ACC112 (cell line): ENCODE measurements around the gene SLC22A31.

Source experiments
- H2AFZ ChIP-seq: fragments of 200-600 bp; sonication (generic); one replicate; pipeline ENCODE4 v1.6.0; 2017; ENCODE audit warnings: antibody characterized with exemption, low read length; ENCODE audit not compliant: unreplicated experiment
- H3K27ac ChIP-seq: fragments of 200-600 bp; sonication (generic); 2 replicates; pipeline ENCODE4 v1.5.1; 2014; ENCODE audit warnings: low read depth, mild to moderate bottlenecking, antibody characterized with exemption, low read length, moderate library complexity
- H3K27me3 ChIP-seq: fragments of 200-600 bp; sonication (generic); 2 replicates; pipeline ENCODE4 v1.6.1; 2014; ENCODE audit warnings: mild to moderate bottlenecking, antibody characterized with exemption, low read length, moderate library complexity, mixed read lengths; ENCODE audit not compliant: insufficient read depth
- H3K36me3 ChIP-seq: fragments of 200-600 bp; sonication (generic); 2 replicates; pipeline ENCODE4 v1.6.1; 2016; ENCODE audit warnings: mild to moderate bottlenecking, antibody characterized with exemption, low read length, moderate library complexity, mixed read lengths; ENCODE audit not compliant: insufficient read depth
- H3K4me1 ChIP-seq: fragments of 200-600 bp; sonication (generic); one replicate; pipeline ENCODE4 v1.6.1; 2016; ENCODE audit warnings: low read length, mixed read lengths; ENCODE audit not compliant: insufficient read depth, unreplicated experiment, control insufficient read depth
- H3K4me3 ChIP-seq: fragments of 200-600 bp; sonication (generic); 2 replicates; pipeline ENCODE4 v1.5.1; 2014; ENCODE audit warnings: mild to moderate bottlenecking, low read depth, low read length
- H3K79me2 ChIP-seq: fragments of 200-600 bp; sonication (generic); one replicate; pipeline ENCODE4 v1.6.0; 2016; ENCODE audit warnings: low read length; ENCODE audit not compliant: control insufficient read depth, unreplicated experiment, insufficient read depth

Gene SLC22A31

DNA sequence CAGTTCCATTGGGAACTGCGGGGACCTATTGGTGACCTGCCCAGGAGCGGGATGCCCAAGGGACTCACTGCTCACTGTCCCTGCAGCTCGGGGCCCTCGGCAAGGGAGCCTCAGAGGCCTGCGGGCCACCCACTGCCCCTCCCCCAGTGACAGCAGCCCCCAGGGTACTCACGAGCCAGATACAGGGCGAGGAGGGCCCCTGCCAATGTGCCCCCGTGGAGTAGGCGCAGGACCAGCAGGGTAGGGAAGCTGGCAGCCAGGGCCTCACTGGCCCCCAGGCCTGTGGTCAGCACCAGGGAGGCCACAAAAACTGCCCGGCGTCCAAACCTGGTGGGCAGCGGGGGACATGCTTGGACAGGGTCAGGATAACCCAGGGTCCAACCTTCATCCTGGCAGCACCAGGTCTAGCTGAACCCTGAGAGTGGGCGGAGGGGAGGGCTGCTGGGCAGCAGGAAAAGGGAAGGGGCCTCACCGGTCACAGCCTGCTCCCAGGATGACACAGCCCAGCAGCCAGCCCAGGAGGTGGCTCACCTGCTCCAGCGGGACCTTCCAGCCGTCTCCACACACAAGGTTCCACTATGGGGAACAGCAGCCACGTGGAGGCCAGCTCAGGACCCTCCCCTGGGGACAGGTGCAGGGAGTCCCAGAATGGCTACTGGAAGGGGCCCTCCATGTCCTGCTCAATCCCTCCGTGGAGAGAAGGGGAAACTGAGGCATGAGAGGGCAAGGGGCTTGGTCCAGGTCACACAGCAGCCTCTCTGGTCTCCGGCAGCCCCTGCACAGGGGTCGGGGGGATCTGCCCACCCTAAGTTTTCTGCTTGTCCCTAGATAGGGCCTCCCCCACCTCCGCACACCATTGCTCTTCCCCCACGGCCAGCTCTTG is 855 bp downstream of the SLC22A31 start:
- no peak overlapping the region for H2AFZ ChIP-seq
- H3K79me2 ChIP-seq: no peaks in the 10 kb centered on the region
- H3K4me1 ChIP-seq: no peaks in the 10 kb centered on the region
- no peak overlapping the region for H3K4me3 ChIP-seq
- no peak overlapping the region for H3K27ac ChIP-seq
- H3K36me3 ChIP-seq: no peaks in the 10 kb centered on the region
- H3K27me3 ChIP-seq: peaks cover 49% of the 10 kb centered on the region

GRCh38 chr16:89198417-89199240 is 1.7 kb downstream of the SLC22A31 start:
- Histone ChIP-seq H3K4me1 (no peaks in the 10 kb centered on the region), H3K79me2 (no peaks in the 10 kb centered on the region), H2AFZ (no peak overlapping the region), H3K36me3 (no peaks in the 10 kb centered on the region), H3K27ac (no peak overlapping the region), H3K4me3 (no peak overlapping the region), H3K27me3 (peaks cover 42% of the 10 kb centered on the region)

DNA sequence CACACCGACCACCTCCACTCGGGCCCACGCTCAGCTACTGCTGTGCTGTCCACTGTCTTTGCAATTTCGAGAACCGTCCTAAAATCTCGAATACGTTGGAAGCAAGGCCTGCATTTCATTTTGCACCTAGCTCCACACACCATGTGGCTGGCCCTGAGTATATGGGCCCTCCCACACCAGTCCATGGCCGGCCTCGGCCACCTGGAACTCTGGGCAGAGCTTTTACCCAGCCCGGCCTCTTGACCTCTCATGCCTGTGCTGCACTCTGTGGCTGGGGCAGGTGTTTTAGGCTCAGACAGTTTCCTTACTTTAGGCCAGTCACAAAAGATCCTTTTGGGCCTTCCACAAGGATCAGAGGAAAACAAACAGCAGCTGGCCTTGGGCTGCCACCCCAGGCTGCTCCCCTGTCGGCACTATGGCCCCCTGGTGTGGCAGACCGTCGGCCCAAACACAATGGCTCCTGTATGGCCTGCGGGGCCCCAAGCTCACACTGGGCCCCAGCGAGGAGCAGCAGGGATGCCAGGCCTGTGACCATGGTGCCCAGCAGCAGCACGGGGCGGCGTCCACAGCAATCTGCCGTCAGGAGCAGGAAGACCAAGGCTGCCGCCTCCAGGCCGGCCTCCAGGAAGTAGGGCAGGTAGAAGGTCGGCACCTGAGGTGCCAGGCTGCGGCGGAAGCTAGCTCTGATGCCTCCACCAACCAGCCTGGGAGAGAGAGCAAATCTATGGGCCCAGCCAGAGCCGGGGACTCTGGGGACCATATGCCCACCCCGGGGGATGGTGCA is 2.5 kb downstream of the SLC22A31 start:
- Histone ChIP-seq H3K27me3 (peaks cover 34% of the 10 kb centered on the region), H3K79me2 (no peaks in the 10 kb centered on the region), H2AFZ (no peak overlapping the region), H3K36me3 (no peaks in the 10 kb centered on the region), H3K27ac (no peak overlapping the region), H3K4me3 (no peak overlapping the region), H3K4me1 (no peaks in the 10 kb centered on the region)

- no peak overlapping the region for H3K27ac ChIP-seq
- peaks cover 27% of the 10 kb centered on the region for H3K27me3 ChIP-seq
- no peak overlapping the region for H3K4me3 ChIP-seq
- H3K36me3 ChIP-seq: no peaks in the 10 kb centered on the region
- no peaks in the 10 kb centered on the region for H3K4me1 ChIP-seq
- H2AFZ ChIP-seq: no peak overlapping the region
- no peaks in the 10 kb centered on the region for H3K79me2 ChIP-seq
Measured at GRCh38 chr16:89197033-89197632, 3.2 kb downstream of the SLC22A31 start.

- H3K4me3 ChIP-seq: no peak overlapping the region
- H3K79me2 ChIP-seq: no peaks in the 10 kb centered on the region
- H3K27ac ChIP-seq: no peak overlapping the region
- no peaks in the 10 kb centered on the region for H3K36me3 ChIP-seq
- peaks cover 2% of the 10 kb centered on the region for H3K4me1 ChIP-seq
- no peak overlapping the region for H2AFZ ChIP-seq
- peaks cover 23% of the 10 kb centered on the region for H3K27me3 ChIP-seq
Measured at GRCh38 chr16:89195521-89196171, 4.7 kb downstream of the SLC22A31 start.

GRCh38 chr16:89194340-89195311 is 5.7 kb downstream of the SLC22A31 start:
- Histone ChIP-seq H3K27me3 (peaks cover 15% of the 10 kb centered on the region), H3K4me1 (peaks cover 2% of the 10 kb centered on the region), H3K27ac (no peak overlapping the region), H3K36me3 (no peaks in the 10 kb centered on the region), H3K79me2 (no peaks in the 10 kb centered on the region), H2AFZ (no peak overlapping the region), H3K4me3 (no peak overlapping the region)

- Histone ChIP-seq H3K79me2 (no peaks in the 10 kb centered on the region), H3K27ac (no peak overlapping the region), H3K4me1 (peaks cover 2% of the 10 kb centered on the region), H3K4me3 (peak overlapping the region; percentile 57; the same call in 1 of the 2 replicates), H3K36me3 (no peaks in the 10 kb centered on the region), H3K27me3 (peaks cover 10% of the 10 kb centered on the region; the same call in 1 of the 2 replicates), H2AFZ (no peak overlapping the region)
Measured at GRCh38 chr16:89193576-89194293, 6.6 kb downstream of the SLC22A31 start.

GRCh38 chr16:89192956-89193575 is 7.3 kb downstream of the SLC22A31 start:
- Histone ChIP-seq H3K79me2 (no peaks in the 10 kb centered on the region), H2AFZ (no peak overlapping the region), H3K4me3 (peak overlapping the region; percentile 57; the same call in 1 of the 2 replicates)

More at GRCh38 chr16:89192956-89193575, 7.3 kb downstream of the SLC22A31 start:
- Histone ChIP-seq H3K36me3 (no peaks in the 10 kb centered on the region), H3K27me3 (peaks cover 10% of the 10 kb centered on the region; the same call in 1 of the 2 replicates), H3K27ac (no peak overlapping the region), H3K4me1 (peaks cover 2% of the 10 kb centered on the region)
